ENCODE measurements around the gene SMC5.

GRCh38 chr9:70218767-70219166 is 40.0 kb upstream of the SMC5 start:
- TF ChIP-seq POLR2A (IDR thresholded peaks at IDR 0.05) (no peak), CTCF (IDR thresholded peaks at IDR 0.05) (no peak)

Measured in lower leg skin (tissue), 3 donors.